H9 (cell line): ENCODE measurements around the gene SPATA31D4. TPM values are rescaled to one million over a fixed set of nuclear protein-coding genes. Genes with fewer than 3 reads are reported as not detected.

Source experiments
- DNase-seq: peaks from one replicate; pipeline ENCODE4 v3.0.0-alpha.2; 2017
- H2AFZ ChIP-seq: one replicate; pipeline ENCODE4 v1.6.1; 2013; ENCODE audit warnings: mild to moderate bottlenecking, low read length, control low read depth, moderate library complexity
- H2AK5ac ChIP-seq: 2 replicates; pipeline ENCODE4 v1.6.1; 2013; ENCODE audit warnings: low read length, control low read depth, mixed read lengths; ENCODE audit not compliant: insufficient read length
- H2BK120ac ChIP-seq: one replicate; pipeline ENCODE4 v1.6.1; 2013; ENCODE audit warnings: low read depth, mild to moderate bottlenecking, low read length, control low read depth, inconsistent platforms; ENCODE audit not compliant: poor library complexity, severe bottlenecking
- H2BK12ac ChIP-seq: 2 replicates; pipeline ENCODE4 v1.6.1; 2013; ENCODE audit warnings: low read length, control low read depth, mixed read lengths, low read depth; ENCODE audit not compliant: insufficient read length
- H2BK15ac ChIP-seq: 2 replicates; pipeline ENCODE4 v1.6.1; 2013; ENCODE audit warnings: low read depth, low read length, control low read depth
- H2BK20ac ChIP-seq: one replicate; pipeline ENCODE4 v1.6.1; 2013; ENCODE audit warnings: low read depth, mild to moderate bottlenecking, low read length, control low read depth, inconsistent platforms; ENCODE audit not compliant: poor library complexity, severe bottlenecking
- H2BK5ac ChIP-seq: 2 replicates; pipeline ENCODE4 v1.6.1; 2013; ENCODE audit warnings: low read length, control low read depth, mixed read lengths; ENCODE audit not compliant: insufficient read length
- H3K14ac ChIP-seq: 2 replicates; pipeline ENCODE4 v1.6.1; 2013; ENCODE audit warnings: low read length, control low read depth; ENCODE audit not compliant: insufficient read depth
- H3K18ac ChIP-seq: 2 replicates; pipeline ENCODE4 v1.6.1; 2013; ENCODE audit warnings: low read depth, mild to moderate bottlenecking, mixed read lengths, low read length, control low read depth; ENCODE audit not compliant: insufficient read length
- H3K23ac ChIP-seq: 2 replicates; pipeline ENCODE4 v1.6.1; 2013; ENCODE audit warnings: low read length, control low read depth, mixed read lengths, low read depth; ENCODE audit not compliant: insufficient read length
- H3K23me2 ChIP-seq: 2 replicates; pipeline ENCODE4 v1.6.1; 2013; ENCODE audit warnings: low read depth, mild to moderate bottlenecking, mixed read lengths, low read length, control low read depth; ENCODE audit not compliant: insufficient read length, poor library complexity, severe bottlenecking
- H3K27ac ChIP-seq: 2 replicates; pipeline ENCODE4 v1.5.1; 2013; ENCODE audit warnings: low read length, control low read depth, mixed read lengths, low read depth; ENCODE audit not compliant: insufficient read length
- H3K27me3 ChIP-seq: 2 replicates; pipeline ENCODE4 v1.6.1; 2013; ENCODE audit warnings: low read length, control low read depth, inconsistent platforms; ENCODE audit not compliant: insufficient read depth
- H3K4ac ChIP-seq: 2 replicates; pipeline ENCODE4 v1.6.1; 2013; ENCODE audit warnings: low read depth, mild to moderate bottlenecking, control low read depth, inconsistent platforms, low read length, moderate library complexity
- H3K4me1 ChIP-seq: 2 replicates; pipeline ENCODE4 v1.6.1; 2013; ENCODE audit warnings: low read length, control low read depth, inconsistent platforms; ENCODE audit not compliant: insufficient read depth
- H3K4me2 ChIP-seq: 2 replicates; pipeline ENCODE4 v1.6.1; 2013; ENCODE audit warnings: low read length, control low read depth, mixed read lengths; ENCODE audit not compliant: insufficient read length, insufficient read depth
- H3K56ac ChIP-seq: 2 replicates; pipeline ENCODE4 v1.6.1; 2013; ENCODE audit warnings: low read depth, mild to moderate bottlenecking, mixed read lengths, low read length, control low read depth; ENCODE audit not compliant: insufficient read length
- H3K79me1 ChIP-seq: 2 replicates; pipeline ENCODE4 v1.6.1; 2013; ENCODE audit warnings: low read depth, mild to moderate bottlenecking, moderate library complexity, low read length, control low read depth, inconsistent platforms; ENCODE audit not compliant: insufficient read depth, poor library complexity, severe bottlenecking
- H3K79me2 ChIP-seq: 2 replicates; pipeline ENCODE4 v1.6.1; 2013; ENCODE audit warnings: low read length, control low read depth, inconsistent platforms; ENCODE audit not compliant: insufficient read depth
- H3K9ac ChIP-seq: 2 replicates; pipeline ENCODE4 v1.6.1; 2013; ENCODE audit warnings: low read length, control low read depth, mixed read lengths; ENCODE audit not compliant: insufficient read length; ENCODE audit errors: extremely low read depth
- H3K9me3 ChIP-seq: one replicate; pipeline ENCODE4 v1.6.1; 2013; ENCODE audit warnings: low read depth, low read length, inconsistent platforms; ENCODE audit not compliant: control insufficient read depth
- H3T11ph ChIP-seq: one replicate; pipeline ENCODE4 v1.6.1; 2013; ENCODE audit warnings: mild to moderate bottlenecking, low read length, control low read depth, inconsistent platforms
- H4K20me1 ChIP-seq: one replicate; pipeline ENCODE4 v1.6.1; 2013; ENCODE audit not compliant: control insufficient read depth, insufficient read length, insufficient read depth
- H4K5ac ChIP-seq: 2 replicates; pipeline ENCODE4 v1.6.1; 2013; ENCODE audit warnings: low read depth, mild to moderate bottlenecking, mixed read lengths, low read length, control low read depth; ENCODE audit not compliant: insufficient read length
- H4K8ac ChIP-seq: replicated peaks from 2 replicates; pipeline ENCODE4 v1.6.1; 2013; ENCODE audit warnings: low read length, control low read depth, mixed read lengths, low read depth; ENCODE audit not compliant: insufficient read length
- H4K91ac ChIP-seq: 2 replicates; pipeline ENCODE4 v1.6.1; 2013; ENCODE audit warnings: low read depth, mild to moderate bottlenecking, moderate library complexity, mixed read lengths, low read length, control low read depth; ENCODE audit not compliant: insufficient read length
- H3K27ac Mint-ChIP-seq, 3 experiments: 2 replicates in 2 of 3; 3 replicates in 1 of 3; pipeline ENCODE4 v1.8.0; 2020 to 2021; ENCODE audit warnings: mixed read lengths in 3 of 3, mild to moderate bottlenecking in 1 of 3, moderate library complexity in 1 of 3
- H3K27me3 Mint-ChIP-seq: 2 replicates; pipeline ENCODE4 v1.8.0; 2021; ENCODE audit warnings: low read depth, mild to moderate bottlenecking, moderate library complexity, mixed read lengths
- H3K36me3 Mint-ChIP-seq, 3 experiments: 2 replicates in 2 of 3; 3 replicates in 1 of 3; pipeline ENCODE4 v1.8.0; 2020 to 2021; ENCODE audit warnings: low read depth in 3 of 3, mixed read lengths in 3 of 3; ENCODE audit not compliant: insufficient read depth in 1 of 3
- H3K4me1 Mint-ChIP-seq, 2 experiments: 2 replicates each; pipeline ENCODE4 v1.8.0; 2020; ENCODE audit warnings: mixed read lengths in 2 of 2
- H3K4me3 Mint-ChIP-seq, 2 experiments: 2 replicates in 1 of 2; 3 replicates in 1 of 2; pipeline ENCODE4 v1.8.0; 2020 to 2021; ENCODE audit warnings: mild to moderate bottlenecking in 2 of 2, mixed read lengths in 2 of 2, moderate library complexity in 1 of 2
- H3K9me3 Mint-ChIP-seq, 2 experiments: 2 replicates in 1 of 2; 3 replicates in 1 of 2; pipeline ENCODE4 v1.8.0; 2020; ENCODE audit warnings: mild to moderate bottlenecking in 2 of 2, mixed read lengths in 2 of 2, moderate library complexity in 1 of 2
- CTCF ChIP-seq: fragments of 200-600 bp; sonication (generic); conservative IDR thresholded peaks from 3 replicates; pipeline ENCODE4 v1.8.0; 2021; ENCODE audit warnings: antibody characterized with exemption, mild to moderate bottlenecking
- WGBS: extraction: QIAGEN DNeasy Blood & Tissue Kit; methylation state at CpG from one replicate; pipeline ENCODE4 v1.1.7; 2013; ENCODE audit warnings: missing lambda C conversion rate, low lambda C conversion rate, mixed read lengths; ENCODE audit not compliant: insufficient read length; ENCODE audit errors: extremely low coverage; 5-methylcytosine and 5-hydroxymethylcytosine counted together
- total RNA-seq: library from RNA; stranded (reverse); gene quantifications from 2 replicates; pipeline ENCODE4 v1.2.1, GENCODE V29; 2021

SPATA31D4 gene
- total RNA-seq, 1 experiment from 2014 or later, result not detected

GRCh38 chr9:81886665-81887064 is 41.6 kb upstream of the SPATA31D4 start:
- TF ChIP-seq CTCF, result no peak
- H3K27ac Mint-ChIP-seq, result no peak overlapping the region
- no peak overlapping the region for H3K4me2 ChIP-seq
- no CpG with 5 or more reads among the region's 1 CpG for WGBS
- no peak overlapping the region for H2BK12ac ChIP-seq
- no peak overlapping the region for H2BK120ac ChIP-seq
- no peaks in the 10 kb centered on the region for H3K4me1 ChIP-seq
- H3K18ac ChIP-seq, result no peak overlapping the region
- no peak overlapping the region for H3K23ac ChIP-seq
- no peak overlapping the region for H2BK15ac ChIP-seq
- H4K8ac ChIP-seq, result no peak overlapping the region
- no peaks in the 10 kb centered on the region for H3K23me2 ChIP-seq
- H3K14ac ChIP-seq, result no peak overlapping the region
- H2AK5ac ChIP-seq, result no peak overlapping the region
- no peaks in the 10 kb centered on the region for H3K9me3 ChIP-seq
- H3K27ac ChIP-seq, result no peak overlapping the region
- H3K56ac ChIP-seq, result no peak overlapping the region
- H3K27me3 ChIP-seq, result no peaks in the 10 kb centered on the region
- H3K9ac ChIP-seq, result no peak overlapping the region
- no peaks in the 10 kb centered on the region for H3K27me3 Mint-ChIP-seq
- no peak overlapping the region for H4K5ac ChIP-seq
- H3T11ph ChIP-seq, result no peak overlapping the region
- H2BK20ac ChIP-seq, result no peak overlapping the region
- DNase-seq, result no peak
- H2AFZ ChIP-seq, result no peak overlapping the region
- no peak overlapping the region for H2BK5ac ChIP-seq
- H3K4me1 Mint-ChIP-seq, result no peaks in the 10 kb centered on the region
- 0 out of 5 replicates have a peak, but pooled peaks cover 1 to 2% of the 10 kb centered on the region in 2 experiments for H3K9me3 Mint-ChIP-seq
- no peak overlapping the region for H3K4me3 Mint-ChIP-seq
- no peaks in the 10 kb centered on the region for H3K79me1 ChIP-seq
- no peak overlapping the region for H4K91ac ChIP-seq
- H3K36me3 Mint-ChIP-seq, result no peaks in the 10 kb centered on the region; a peak in 1 of 7 replicates
- H4K20me1 ChIP-seq, result no peaks in the 10 kb centered on the region
- H3K79me2 ChIP-seq, result no peaks in the 10 kb centered on the region
- no peak overlapping the region for H3K4ac ChIP-seq
